KMS-11 (cell line): Measurements from ENCODE around the gene IL17D.

Experiments
- H2AFZ ChIP-seq: fragments of 200-600 bp; sonication (generic); 2 replicates; pipeline ENCODE4 v1.6.1; 2016; ENCODE audit warnings: antibody characterized with exemption, mixed run types, low read depth
- H3K27ac ChIP-seq: fragments of 200-600 bp; sonication (generic); 2 replicates; pipeline ENCODE4 v1.6.1; 2016; ENCODE audit warnings: mild to moderate bottlenecking, mixed run types
- H3K27me3 ChIP-seq: fragments of 200-600 bp; sonication (generic); 2 replicates; pipeline ENCODE4 v1.6.1; 2017; ENCODE audit warnings: mild to moderate bottlenecking, low read depth, mixed run types, moderate library complexity; ENCODE audit not compliant: insufficient read depth
- H3K36me3 ChIP-seq: fragments of 200-600 bp; sonication (generic); 2 replicates; pipeline ENCODE4 v1.6.1; 2017; ENCODE audit warnings: mild to moderate bottlenecking, mixed run types; ENCODE audit not compliant: insufficient read depth
- H3K4me1 ChIP-seq: fragments of 200-600 bp; sonication (generic); 2 replicates; pipeline ENCODE4 v1.6.1; 2016; ENCODE audit warnings: mild to moderate bottlenecking, low read depth, mixed run types; ENCODE audit not compliant: poor library complexity, severe bottlenecking
- H3K4me2 ChIP-seq: fragments of 200-600 bp; sonication (generic); 2 replicates; pipeline ENCODE4 v1.7.0; 2016; ENCODE audit warnings: mild to moderate bottlenecking, mixed run types
- H3K4me3 ChIP-seq: fragments of 200-600 bp; sonication (generic); IDR thresholded peaks from 2 replicates; pipeline ENCODE4 v1.6.1; 2017; ENCODE audit warnings: low read depth, low read length, mixed read lengths; ENCODE audit not compliant: insufficient read depth
- H3K79me2 ChIP-seq: fragments of 200-600 bp; sonication (generic); 2 replicates; pipeline ENCODE4 v1.6.1; 2016; ENCODE audit warnings: low read depth, mixed run types; ENCODE audit not compliant: insufficient read depth
- H3K9ac ChIP-seq: fragments of 200-600 bp; sonication (generic); 2 replicates; pipeline ENCODE4 v1.6.1; 2016; ENCODE audit warnings: mild to moderate bottlenecking, mixed run types
- H4K20me1 ChIP-seq: fragments of 200-600 bp; sonication (generic); 2 replicates; pipeline ENCODE4 v1.6.1; 2016; ENCODE audit warnings: mild to moderate bottlenecking, mixed run types; ENCODE audit not compliant: insufficient read depth
- CTCF ChIP-seq: fragments of 200-600 bp; sonication (generic); conservative IDR thresholded peaks from 2 replicates; pipeline ENCODE4 v1.6.1; 2017; ENCODE audit warnings: low read depth, mild to moderate bottlenecking, antibody characterized with exemption, low read length, moderate library complexity, mixed read lengths

The IL17D gene

GRCh38 chr13:20691616-20692015 lies 11.9 kb upstream of the IL17D start:
- H3K27me3 ChIP-seq: no peaks in the 10 kb centered on the region
- no peak for TF ChIP-seq CTCF
- no peak overlapping the region for H2AFZ ChIP-seq
- no peaks in the 10 kb centered on the region for H3K36me3 ChIP-seq
- no peaks in the 10 kb centered on the region for H3K4me1 ChIP-seq
- H3K79me2 ChIP-seq: no peaks in the 10 kb centered on the region
- H4K20me1 ChIP-seq: no peaks in the 10 kb centered on the region
- no peak overlapping the region for H3K9ac ChIP-seq
- no peak overlapping the region for H3K4me2 ChIP-seq
- H3K27ac ChIP-seq: no peak overlapping the region
- H3K4me3 ChIP-seq: no peak overlapping the region

GRCh38 chr13:20696073-20696472 lies 7.4 kb upstream of the IL17D start:
- Histone ChIP-seq H3K36me3 (no peaks in the 10 kb centered on the region), H3K4me1 (no peaks in the 10 kb centered on the region), H3K4me2 (no peak overlapping the region), H3K4me3 (no peak overlapping the region), H4K20me1 (no peaks in the 10 kb centered on the region), H3K79me2 (no peaks in the 10 kb centered on the region), H3K27ac (no peak overlapping the region), H3K27me3 (no peaks in the 10 kb centered on the region), H3K9ac (no peak overlapping the region), H2AFZ (no peak overlapping the region)
- TF ChIP-seq CTCF: no peak

GRCh38 chr13:20699715-20700114 lies 3.8 kb upstream of the IL17D start:
- Histone ChIP-seq H3K4me1 (peaks cover 12% of the 10 kb centered on the region), H3K79me2 (no peaks in the 10 kb centered on the region), H3K4me2 (no peak overlapping the region), H2AFZ (no peak overlapping the region), H3K27me3 (no peaks in the 10 kb centered on the region), H3K36me3 (no peaks in the 10 kb centered on the region), H3K9ac (no peak overlapping the region), H3K4me3 (no peak overlapping the region), H4K20me1 (no peaks in the 10 kb centered on the region), H3K27ac (no peak overlapping the region)
- no peak for TF ChIP-seq CTCF

- Histone ChIP-seq H3K27ac (no peak overlapping the region), H3K79me2 (no peaks in the 10 kb centered on the region), H2AFZ (no peak overlapping the region), H3K4me3 (no peak overlapping the region), H3K9ac (no peak overlapping the region), H3K36me3 (no peaks in the 10 kb centered on the region), H3K4me2 (no peak overlapping the region), H4K20me1 (no peaks in the 10 kb centered on the region), H3K4me1 (peaks cover 12% of the 10 kb centered on the region), H3K27me3 (no peaks in the 10 kb centered on the region)
- no peak for TF ChIP-seq CTCF
Observed at GRCh38 chr13:20700288-20700687, 3.2 kb upstream of the IL17D start.
